Activated CD8-positive, alpha-beta memory T cell treated with anti-CD3 and anti-CD28 coated beads, Interleukin-2, amount 50 U/mL, for 48 hours (primary cell): Measurements from ENCODE around the gene BACE1.
"Not testable (repeated sequence)": the region's sequence is repeated elsewhere in the genome, so short reads cannot be mapped to it uniquely, and the experiment has no call there.

Source experiments
- DNase-seq: peaks from one replicate; pipeline ENCODE4 v3.0.0-alpha.2; 2020

Gene BACE1

DNA sequence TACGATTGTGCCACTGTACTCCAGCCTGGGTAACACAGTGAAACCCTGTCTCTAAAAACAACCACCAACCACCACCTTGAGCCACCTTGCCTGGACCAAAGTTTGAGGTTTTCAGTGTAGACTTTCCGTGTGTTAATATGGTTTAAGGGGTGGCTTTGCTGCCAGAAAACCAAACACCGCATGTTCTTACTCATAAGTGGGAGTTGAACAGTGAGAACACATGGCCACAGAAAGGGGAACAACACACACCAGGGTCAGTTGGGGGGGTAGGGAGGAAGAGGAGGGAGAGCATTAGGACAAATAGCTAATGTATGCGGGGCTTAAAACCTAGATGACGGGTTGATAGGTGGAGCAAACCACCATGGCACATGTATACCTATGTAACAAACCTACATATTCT lies 43.9 kb downstream of the BACE1 start:
- not testable (repeated sequence) for DNase-seq

DNA sequence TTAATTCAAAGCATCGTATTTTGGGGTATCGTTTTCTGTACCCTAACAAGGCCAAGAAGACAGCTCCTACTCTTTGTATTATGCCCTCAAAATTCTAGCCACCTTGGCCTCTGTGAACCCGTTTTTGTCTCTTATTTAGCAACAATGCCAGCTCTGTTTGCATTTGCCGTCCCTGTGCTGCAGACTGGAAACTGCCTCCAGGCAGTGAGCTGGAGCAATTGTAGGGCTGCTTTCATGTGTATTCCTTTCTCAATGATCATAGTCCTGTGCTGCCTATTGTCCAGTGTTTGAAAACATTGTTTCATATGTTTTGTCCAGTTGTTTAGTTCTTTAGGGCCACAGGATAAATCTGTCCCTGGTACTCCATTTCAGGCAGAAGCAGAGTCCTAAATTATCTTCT lies 44.8 kb downstream of the BACE1 start:
- DNase-seq: no peak

DNA sequence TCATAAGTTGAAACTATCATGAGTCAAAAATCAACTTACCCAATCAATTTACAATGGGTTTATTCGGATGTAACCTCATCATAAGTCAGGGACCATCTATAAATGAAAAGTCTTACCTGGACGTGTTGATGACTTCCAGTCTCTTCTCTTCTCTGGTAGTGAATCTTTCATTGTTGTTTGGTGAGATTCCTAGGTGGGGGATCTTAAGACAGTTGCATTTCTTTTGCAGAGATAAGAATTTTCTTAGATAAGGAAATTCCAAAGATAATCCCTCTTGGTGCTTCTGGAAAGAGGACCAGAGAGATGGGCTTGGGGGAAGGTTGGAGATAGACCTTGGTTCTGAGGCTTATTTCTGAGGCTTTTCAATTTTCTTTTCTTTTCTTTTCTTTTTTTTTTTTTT lies 46.2 kb downstream of the BACE1 start:
- no peak for DNase-seq

DNA sequence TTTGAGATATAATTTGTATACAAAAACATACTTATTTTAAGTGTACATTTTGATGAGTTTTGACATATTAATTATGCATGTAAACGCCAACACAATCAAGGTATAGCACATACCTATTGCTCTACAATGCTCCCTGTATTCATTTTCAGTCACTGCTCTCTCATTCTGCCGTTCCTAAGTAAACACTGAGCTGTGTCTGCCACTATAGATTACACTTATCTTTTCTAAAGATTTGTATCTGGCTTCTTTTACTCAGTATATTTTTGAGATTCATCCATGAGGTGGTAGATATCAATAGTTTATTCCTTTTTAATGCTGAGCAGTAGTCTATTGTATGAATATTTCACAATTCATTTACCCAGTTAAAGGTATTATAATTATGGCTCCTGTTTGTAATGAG lies 50.3 kb downstream of the BACE1 start:
- no peak for DNase-seq

DNA sequence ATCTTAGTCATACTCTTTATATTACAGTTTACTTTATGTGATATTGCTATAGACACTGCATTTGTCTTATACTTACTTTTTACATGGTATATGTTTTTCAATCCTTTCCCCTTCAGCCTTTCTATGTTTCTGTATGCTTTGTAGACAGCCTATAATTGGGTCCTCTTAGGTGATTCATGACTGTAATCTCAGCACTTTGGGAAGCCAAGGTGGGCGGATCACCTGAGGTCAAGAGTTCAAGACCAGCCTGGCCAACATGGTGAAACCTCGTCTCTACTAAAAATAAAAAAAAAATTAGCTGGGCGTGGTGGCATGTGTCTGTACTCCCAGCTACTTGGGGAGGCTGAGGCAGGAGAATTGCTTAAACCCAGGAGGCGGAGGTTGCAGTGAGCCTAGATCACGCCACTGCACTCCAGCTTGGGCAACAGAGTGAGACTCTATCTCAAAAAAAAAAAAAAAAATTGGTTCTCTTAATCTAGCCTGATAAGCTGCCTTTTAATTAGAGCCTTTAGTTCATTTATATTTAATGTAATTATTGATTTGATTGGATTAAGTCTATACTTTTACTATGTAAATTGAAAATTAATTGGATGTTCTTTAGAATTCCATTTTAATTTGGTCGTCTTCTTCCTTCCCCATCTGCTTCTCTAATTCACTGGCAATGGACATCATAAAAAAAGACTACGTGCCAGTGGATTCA lies 51.3 kb downstream of the BACE1 start:
- not testable (repeated sequence) for DNase-seq

DNA sequence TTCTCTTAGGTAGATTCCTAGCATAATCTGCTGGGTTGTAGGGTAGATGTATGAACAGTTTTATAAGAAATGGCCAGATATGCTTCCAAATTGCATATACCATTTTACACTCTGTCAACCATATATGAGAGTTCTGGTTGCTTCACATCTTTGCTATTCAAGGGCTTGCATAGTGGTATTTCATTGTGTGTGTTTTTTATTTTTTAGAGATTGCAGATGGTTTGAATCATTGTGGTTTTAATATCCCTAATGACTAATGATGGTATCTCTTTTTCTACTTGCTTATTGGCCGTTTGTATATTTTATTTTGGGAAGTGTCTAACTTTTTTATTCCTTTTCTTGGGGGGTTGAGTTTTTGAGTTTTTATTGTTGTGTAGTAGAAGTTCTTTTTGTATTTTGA lies 56.6 kb downstream of the BACE1 start:
- DNase-seq: no peak

DNA sequence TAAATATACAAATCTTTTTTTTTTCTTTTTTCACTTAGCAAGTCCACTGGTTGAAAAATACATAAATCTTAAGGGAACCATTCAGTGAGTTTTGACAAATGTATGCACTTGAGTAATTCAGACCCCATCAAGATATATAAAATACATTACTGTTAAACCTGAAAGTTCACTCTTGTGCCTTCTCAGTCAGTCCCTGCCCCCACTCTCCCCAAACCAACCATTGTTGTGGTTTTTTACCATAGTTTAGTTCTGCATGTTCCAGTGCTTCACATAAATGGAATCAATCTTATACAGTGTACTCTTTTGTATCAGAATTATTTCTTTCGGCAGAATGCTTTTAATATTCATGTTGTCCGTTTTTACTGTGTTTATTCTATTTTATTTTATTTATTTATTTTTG lies 57.5 kb downstream of the BACE1 start:
- no peak for DNase-seq

DNA sequence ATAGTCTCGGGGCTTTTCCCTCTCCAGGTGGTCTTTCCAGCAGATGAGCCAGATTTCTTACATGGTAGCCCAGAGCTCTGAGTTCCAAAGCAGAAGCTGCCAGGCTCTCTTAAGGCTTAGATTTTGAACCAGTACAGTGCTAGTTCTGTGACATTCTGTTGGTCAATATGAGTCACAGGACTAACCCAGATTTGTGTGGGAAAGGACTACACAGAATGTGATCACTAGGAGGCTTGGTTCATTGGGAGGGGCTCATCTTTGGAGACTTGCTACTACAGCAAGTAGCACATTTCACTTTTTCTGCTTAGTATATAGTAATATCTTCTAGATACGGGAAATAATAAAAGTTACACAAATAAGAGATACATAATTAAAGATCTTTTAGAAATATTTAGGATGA lies 59.5 kb downstream of the BACE1 start:
- no peak for DNase-seq

DNA sequence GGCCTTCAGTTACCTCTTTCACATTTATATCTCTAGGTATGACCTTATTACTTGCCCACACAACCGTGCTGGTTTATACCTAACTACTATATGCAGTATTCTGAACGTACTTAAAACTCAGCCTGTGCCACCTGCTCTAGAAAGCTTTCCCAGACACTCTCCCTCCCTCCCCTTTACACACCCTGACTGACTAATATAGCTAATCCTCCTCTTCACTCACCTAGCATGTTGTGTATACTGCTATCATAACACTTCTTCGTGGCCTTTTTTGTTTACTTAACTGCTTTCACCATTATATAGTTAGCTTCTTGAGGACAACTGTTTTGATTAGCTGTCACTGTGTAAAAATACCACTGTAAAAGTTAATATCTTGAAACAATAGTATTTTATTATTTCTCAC lies 60.1 kb downstream of the BACE1 start:
- DNase-seq: no peak

DNA sequence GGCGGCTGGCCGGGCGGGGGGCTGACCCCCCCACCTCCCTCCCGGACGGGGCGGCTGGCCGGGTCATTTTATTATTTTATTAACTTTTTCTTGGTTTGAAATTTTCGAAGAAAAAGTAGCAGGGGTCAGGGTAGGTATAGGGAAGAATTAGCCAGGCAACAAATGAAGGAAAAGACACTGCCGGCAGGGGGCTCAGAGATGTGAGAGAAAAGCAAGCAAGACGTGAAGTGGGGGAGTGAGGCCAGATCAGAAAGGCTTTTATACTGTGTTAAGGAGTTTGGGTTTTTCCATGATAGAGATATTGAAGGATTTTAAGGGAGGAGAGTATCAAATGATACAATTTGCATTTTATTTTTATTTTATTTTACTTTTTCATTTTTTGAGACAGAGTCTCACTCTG lies 64.5 kb downstream of the BACE1 start:
- no peak for DNase-seq

DNA sequence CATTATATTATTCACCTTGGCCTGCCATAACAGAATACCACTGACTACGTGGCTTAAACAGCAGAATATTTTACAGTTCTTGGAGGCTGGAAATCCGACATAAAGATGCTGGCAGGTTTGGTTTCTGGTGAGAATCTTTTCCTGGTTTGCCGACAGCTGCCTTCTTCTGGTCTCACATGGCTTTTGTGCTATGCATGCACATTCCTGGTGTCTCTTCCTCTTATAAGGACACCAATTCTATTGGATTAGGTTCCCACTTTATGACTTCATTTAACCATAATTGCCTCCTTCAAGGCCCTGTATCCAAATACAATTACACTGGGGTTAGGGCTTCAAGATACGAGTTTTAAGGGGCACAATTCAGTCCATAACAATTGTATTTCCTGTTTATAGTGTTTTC lies 66.5 kb downstream of the BACE1 start:
- no peak for DNase-seq

DNA sequence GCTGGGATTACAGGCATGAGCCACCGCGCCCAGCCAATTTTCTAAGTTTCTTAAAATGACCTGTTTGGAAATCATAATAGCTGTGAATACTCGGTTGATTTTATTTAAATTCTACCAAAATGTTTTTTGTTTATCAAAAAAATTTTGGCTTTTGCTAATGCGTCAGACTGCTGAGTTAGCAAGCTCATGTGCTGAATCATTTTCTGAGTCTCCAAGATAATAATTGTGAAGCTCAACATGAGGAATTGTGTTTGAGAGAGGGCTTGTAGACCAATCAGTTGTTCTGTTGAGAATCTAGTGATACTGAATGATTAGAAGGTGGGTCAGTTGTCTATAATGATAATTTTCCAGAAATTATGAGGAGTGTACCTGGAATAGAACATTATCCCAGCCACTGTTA lies 67.7 kb downstream of the BACE1 start:
- no peak for DNase-seq

DNA sequence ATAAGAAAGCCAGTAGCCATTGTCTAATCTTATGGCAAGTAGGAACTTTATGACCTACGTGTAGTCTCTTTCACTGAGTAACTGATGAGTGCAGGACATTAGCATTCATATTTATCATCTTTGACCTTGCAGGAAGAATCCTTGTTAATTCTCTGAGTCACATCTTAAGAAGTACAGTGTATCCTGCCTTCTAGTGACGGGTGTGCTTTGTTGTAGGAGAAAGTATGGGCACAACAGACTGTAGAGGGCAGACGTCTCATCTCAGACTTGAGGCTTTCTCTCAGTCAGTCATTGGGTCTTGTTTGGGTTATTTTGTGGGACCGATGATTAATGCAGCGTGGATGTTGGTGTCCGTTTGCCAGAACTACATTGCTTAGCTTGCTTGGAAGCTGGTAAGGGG lies 76.8 kb downstream of the BACE1 start:
- DNase-seq: no peak

DNA sequence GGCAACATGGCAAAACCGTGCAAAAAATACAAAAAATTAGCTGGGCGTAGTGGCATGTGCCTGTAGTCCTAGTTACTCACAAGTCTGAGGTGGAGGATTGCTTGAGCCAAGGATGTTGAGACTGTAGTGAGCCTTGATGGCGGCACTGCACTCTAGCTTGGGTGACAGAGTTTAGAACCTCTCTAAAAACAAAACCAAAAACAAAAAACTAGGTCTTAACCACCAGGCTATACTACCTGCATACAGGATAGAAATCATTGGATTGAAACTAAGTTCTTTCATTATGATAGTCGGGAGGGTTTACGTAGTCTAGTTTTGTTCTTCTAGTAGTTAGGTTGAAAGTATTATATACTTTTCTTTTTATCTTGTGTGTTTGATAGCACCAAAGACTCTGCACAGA lies 77.8 kb downstream of the BACE1 start:
- DNase-seq: no peak
